H9 (cell line): ENCODE results near the gene TPM3. TPM values are rescaled to one million over a fixed set of nuclear protein-coding genes. Genes with fewer than 3 reads are reported as not detected.
A peak's percentile ranks its signal among the peaks of the same experiment; 100 is the strongest.

Experiments
- DNase-seq: peaks from one replicate; pipeline ENCODE4 v3.0.0-alpha.2; 2017
- H2AFZ ChIP-seq: one replicate; pipeline ENCODE4 v1.6.1; 2013; ENCODE audit warnings: mild to moderate bottlenecking, low read length, control low read depth, moderate library complexity
- H2AK5ac ChIP-seq: 2 replicates; pipeline ENCODE4 v1.6.1; 2013; ENCODE audit warnings: low read length, control low read depth, mixed read lengths; ENCODE audit not compliant: insufficient read length
- H2BK120ac ChIP-seq: one replicate; pipeline ENCODE4 v1.6.1; 2013; ENCODE audit warnings: low read depth, mild to moderate bottlenecking, low read length, control low read depth, inconsistent platforms; ENCODE audit not compliant: poor library complexity, severe bottlenecking
- H2BK12ac ChIP-seq: 2 replicates; pipeline ENCODE4 v1.6.1; 2013; ENCODE audit warnings: low read length, control low read depth, mixed read lengths, low read depth; ENCODE audit not compliant: insufficient read length
- H2BK15ac ChIP-seq: 2 replicates; pipeline ENCODE4 v1.6.1; 2013; ENCODE audit warnings: low read depth, low read length, control low read depth
- H2BK20ac ChIP-seq: one replicate; pipeline ENCODE4 v1.6.1; 2013; ENCODE audit warnings: low read depth, mild to moderate bottlenecking, low read length, control low read depth, inconsistent platforms; ENCODE audit not compliant: poor library complexity, severe bottlenecking
- H2BK5ac ChIP-seq: 2 replicates; pipeline ENCODE4 v1.6.1; 2013; ENCODE audit warnings: low read length, control low read depth, mixed read lengths; ENCODE audit not compliant: insufficient read length
- H3K14ac ChIP-seq: 2 replicates; pipeline ENCODE4 v1.6.1; 2013; ENCODE audit warnings: low read length, control low read depth; ENCODE audit not compliant: insufficient read depth
- H3K18ac ChIP-seq: 2 replicates; pipeline ENCODE4 v1.6.1; 2013; ENCODE audit warnings: low read depth, mild to moderate bottlenecking, mixed read lengths, low read length, control low read depth; ENCODE audit not compliant: insufficient read length
- H3K23ac ChIP-seq: 2 replicates; pipeline ENCODE4 v1.6.1; 2013; ENCODE audit warnings: low read length, control low read depth, mixed read lengths, low read depth; ENCODE audit not compliant: insufficient read length
- H3K23me2 ChIP-seq: 2 replicates; pipeline ENCODE4 v1.6.1; 2013; ENCODE audit warnings: low read depth, mild to moderate bottlenecking, mixed read lengths, low read length, control low read depth; ENCODE audit not compliant: insufficient read length, poor library complexity, severe bottlenecking
- H3K27ac ChIP-seq: 2 replicates; pipeline ENCODE4 v1.5.1; 2013; ENCODE audit warnings: low read length, control low read depth, mixed read lengths, low read depth; ENCODE audit not compliant: insufficient read length
- H3K27me3 ChIP-seq: 2 replicates; pipeline ENCODE4 v1.6.1; 2013; ENCODE audit warnings: low read length, control low read depth, inconsistent platforms; ENCODE audit not compliant: insufficient read depth
- H3K4ac ChIP-seq: 2 replicates; pipeline ENCODE4 v1.6.1; 2013; ENCODE audit warnings: low read depth, mild to moderate bottlenecking, control low read depth, inconsistent platforms, low read length, moderate library complexity
- H3K4me1 ChIP-seq: 2 replicates; pipeline ENCODE4 v1.6.1; 2013; ENCODE audit warnings: low read length, control low read depth, inconsistent platforms; ENCODE audit not compliant: insufficient read depth
- H3K4me2 ChIP-seq: 2 replicates; pipeline ENCODE4 v1.6.1; 2013; ENCODE audit warnings: low read length, control low read depth, mixed read lengths; ENCODE audit not compliant: insufficient read length, insufficient read depth
- H3K56ac ChIP-seq: 2 replicates; pipeline ENCODE4 v1.6.1; 2013; ENCODE audit warnings: low read depth, mild to moderate bottlenecking, mixed read lengths, low read length, control low read depth; ENCODE audit not compliant: insufficient read length
- H3K79me1 ChIP-seq: 2 replicates; pipeline ENCODE4 v1.6.1; 2013; ENCODE audit warnings: low read depth, mild to moderate bottlenecking, moderate library complexity, low read length, control low read depth, inconsistent platforms; ENCODE audit not compliant: insufficient read depth, poor library complexity, severe bottlenecking
- H3K79me2 ChIP-seq: 2 replicates; pipeline ENCODE4 v1.6.1; 2013; ENCODE audit warnings: low read length, control low read depth, inconsistent platforms; ENCODE audit not compliant: insufficient read depth
- H3K9ac ChIP-seq: 2 replicates; pipeline ENCODE4 v1.6.1; 2013; ENCODE audit warnings: low read length, control low read depth, mixed read lengths; ENCODE audit not compliant: insufficient read length; ENCODE audit errors: extremely low read depth
- H3K9me3 ChIP-seq: one replicate; pipeline ENCODE4 v1.6.1; 2013; ENCODE audit warnings: low read depth, low read length, inconsistent platforms; ENCODE audit not compliant: control insufficient read depth
- H3T11ph ChIP-seq: one replicate; pipeline ENCODE4 v1.6.1; 2013; ENCODE audit warnings: mild to moderate bottlenecking, low read length, control low read depth, inconsistent platforms
- H4K20me1 ChIP-seq: one replicate; pipeline ENCODE4 v1.6.1; 2013; ENCODE audit not compliant: control insufficient read depth, insufficient read length, insufficient read depth
- H4K5ac ChIP-seq: 2 replicates; pipeline ENCODE4 v1.6.1; 2013; ENCODE audit warnings: low read depth, mild to moderate bottlenecking, mixed read lengths, low read length, control low read depth; ENCODE audit not compliant: insufficient read length
- H4K8ac ChIP-seq: replicated peaks from 2 replicates; pipeline ENCODE4 v1.6.1; 2013; ENCODE audit warnings: low read length, control low read depth, mixed read lengths, low read depth; ENCODE audit not compliant: insufficient read length
- H4K91ac ChIP-seq: 2 replicates; pipeline ENCODE4 v1.6.1; 2013; ENCODE audit warnings: low read depth, mild to moderate bottlenecking, moderate library complexity, mixed read lengths, low read length, control low read depth; ENCODE audit not compliant: insufficient read length
- H3K27ac Mint-ChIP-seq, 3 experiments: 2 replicates in 2 of 3; 3 replicates in 1 of 3; pipeline ENCODE4 v1.8.0; 2020 to 2021; ENCODE audit warnings: mixed read lengths in 3 of 3, mild to moderate bottlenecking in 1 of 3, moderate library complexity in 1 of 3
- H3K27me3 Mint-ChIP-seq: 2 replicates; pipeline ENCODE4 v1.8.0; 2021; ENCODE audit warnings: low read depth, mild to moderate bottlenecking, moderate library complexity, mixed read lengths
- H3K36me3 Mint-ChIP-seq, 3 experiments: 2 replicates in 2 of 3; 3 replicates in 1 of 3; pipeline ENCODE4 v1.8.0; 2020 to 2021; ENCODE audit warnings: low read depth in 3 of 3, mixed read lengths in 3 of 3; ENCODE audit not compliant: insufficient read depth in 1 of 3
- H3K4me1 Mint-ChIP-seq, 2 experiments: 2 replicates each; pipeline ENCODE4 v1.8.0; 2020; ENCODE audit warnings: mixed read lengths in 2 of 2
- H3K4me3 Mint-ChIP-seq, 2 experiments: 2 replicates in 1 of 2; 3 replicates in 1 of 2; pipeline ENCODE4 v1.8.0; 2020 to 2021; ENCODE audit warnings: mild to moderate bottlenecking in 2 of 2, mixed read lengths in 2 of 2, moderate library complexity in 1 of 2
- H3K9me3 Mint-ChIP-seq, 2 experiments: 2 replicates in 1 of 2; 3 replicates in 1 of 2; pipeline ENCODE4 v1.8.0; 2020; ENCODE audit warnings: mild to moderate bottlenecking in 2 of 2, mixed read lengths in 2 of 2, moderate library complexity in 1 of 2
- CTCF ChIP-seq: fragments of 200-600 bp; sonication (generic); conservative IDR thresholded peaks from 3 replicates; pipeline ENCODE4 v1.8.0; 2021; ENCODE audit warnings: antibody characterized with exemption, mild to moderate bottlenecking
- WGBS: extraction: QIAGEN DNeasy Blood & Tissue Kit; methylation state at CpG from one replicate; pipeline ENCODE4 v1.1.7; 2013; ENCODE audit warnings: missing lambda C conversion rate, low lambda C conversion rate, mixed read lengths; ENCODE audit not compliant: insufficient read length; ENCODE audit errors: extremely low coverage; 5-methylcytosine and 5-hydroxymethylcytosine counted together
- total RNA-seq: library from RNA; stranded (reverse); gene quantifications from 2 replicates; pipeline ENCODE4 v1.2.1, GENCODE V29; 2021

Gene TPM3
- total RNA-seq, 1 experiment from 2014 or later = 508 TPM

GRCh38 chr1:154223621-154224020 is 31.7 kb upstream of the TPM3 start:
- H3K9me3 ChIP-seq = no peaks in the 10 kb centered on the region
- Mint-ChIP-seq H3K4me3 (peak overlapping the region; percentile 57 to 96; a peak in 4 of 5 replicates), H3K36me3 (peaks cover 49 to 76% (median 62%) of the 10 kb centered on the region in 3 experiments), H3K27ac (peak overlapping the region in 1 of 3 experiments; percentile 65; a peak in 2 of 7 replicates), H3K4me1 (peaks cover 32 to 36% of the 10 kb centered on the region in 2 experiments), H3K9me3 (peaks cover 0 to 5% of the 10 kb centered on the region in 2 experiments; a peak in 1 of 5 replicates), H3K27me3 (no peaks in the 10 kb centered on the region)
- H3K18ac ChIP-seq = no peak overlapping the region
- TF ChIP-seq CTCF = no peak
- no peak overlapping the region for H3K9ac ChIP-seq
- H2BK15ac ChIP-seq = no peak overlapping the region
- H4K20me1 ChIP-seq = no peaks in the 10 kb centered on the region
- H3K79me2 ChIP-seq = peaks cover 46% of the 10 kb centered on the region
- no peak overlapping the region for H3K4me2 ChIP-seq
- H4K8ac ChIP-seq = no peak overlapping the region
- no peak overlapping the region for H3K27ac ChIP-seq
- H3K4ac ChIP-seq = no peak overlapping the region
- H3K23me2 ChIP-seq = peaks cover 14% of the 10 kb centered on the region
- H3K14ac ChIP-seq = no peak overlapping the region
- H2BK12ac ChIP-seq = no peak overlapping the region
- H3K56ac ChIP-seq = no peak overlapping the region
- no peak overlapping the region for H2BK5ac ChIP-seq
- H2AK5ac ChIP-seq = no peak overlapping the region
- no peak overlapping the region for H2BK20ac ChIP-seq
- DNase-seq = no peak
- no peak overlapping the region for H4K91ac ChIP-seq
- no peak overlapping the region for H2AFZ ChIP-seq
- H3K79me1 ChIP-seq = peaks cover 10% of the 10 kb centered on the region
- H2BK120ac ChIP-seq = no peak overlapping the region
- no peak overlapping the region for H3T11ph ChIP-seq
- H3K4me1 ChIP-seq = peaks cover 2% of the 10 kb centered on the region; the same call in 1 of the 2 replicates
- H3K27me3 ChIP-seq = no peaks in the 10 kb centered on the region
- no peak overlapping the region for H4K5ac ChIP-seq
- H3K23ac ChIP-seq = no peak overlapping the region
- no CpG with 5 or more reads among the region's 2 CpGs for WGBS
